Astrocyte (in vitro differentiated cells and primary cell): ENCODE measurements around the gene FGF22.

Experiments
- EZH2 ChIP-seq: IDR thresholded peaks from 2 replicates; pipeline ENCODE4 v1.6.1; 2012; ENCODE audit warnings: mild to moderate bottlenecking, low read length, inconsistent platforms; ENCODE audit not compliant: insufficient read depth
- TF ChIP-seq, protein P1 (sequence below): IDR thresholded peaks from 2 replicates; pipeline ENCODE4 v1.5.1; 2011; ENCODE audit warnings: low read depth, mild to moderate bottlenecking, inconsistent platforms, low read length, moderate library complexity; ENCODE audit not compliant: insufficient read depth

DNA sequence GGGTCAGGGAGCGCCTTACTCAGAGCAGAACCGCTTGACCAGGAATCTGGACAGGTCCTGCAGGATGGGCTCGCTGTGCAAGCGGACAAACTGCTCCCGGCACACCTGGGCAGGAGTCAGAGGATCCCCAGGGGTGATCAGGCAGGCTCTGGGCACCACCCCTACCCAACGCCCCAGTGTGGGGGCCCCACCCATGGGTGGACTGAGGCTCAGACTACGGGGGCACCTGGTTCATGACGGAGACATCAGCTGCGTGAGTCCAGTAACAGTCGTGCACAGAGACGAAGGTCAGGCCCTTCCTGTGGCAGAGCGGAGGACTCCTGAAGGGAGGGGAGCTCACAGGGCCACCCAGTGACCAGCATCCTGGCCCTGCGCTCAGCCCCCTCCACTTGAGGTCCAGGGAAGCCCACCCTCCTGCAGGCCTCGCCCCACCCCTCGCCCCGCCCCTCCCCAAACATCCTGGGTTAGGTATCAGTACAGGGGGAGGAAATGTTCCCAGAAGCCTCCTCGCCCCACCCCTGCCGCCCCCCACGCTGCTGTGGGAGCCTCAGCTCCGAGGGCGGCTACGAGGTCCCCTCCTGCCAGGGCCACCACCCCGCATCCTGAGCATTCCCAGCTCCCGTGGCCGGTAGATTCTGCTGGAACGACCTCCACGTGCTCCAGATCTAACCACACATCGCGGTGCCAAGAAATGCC, 22.0 kb upstream of the FGF22 start:
- TF ChIP-seq, protein P1, sequence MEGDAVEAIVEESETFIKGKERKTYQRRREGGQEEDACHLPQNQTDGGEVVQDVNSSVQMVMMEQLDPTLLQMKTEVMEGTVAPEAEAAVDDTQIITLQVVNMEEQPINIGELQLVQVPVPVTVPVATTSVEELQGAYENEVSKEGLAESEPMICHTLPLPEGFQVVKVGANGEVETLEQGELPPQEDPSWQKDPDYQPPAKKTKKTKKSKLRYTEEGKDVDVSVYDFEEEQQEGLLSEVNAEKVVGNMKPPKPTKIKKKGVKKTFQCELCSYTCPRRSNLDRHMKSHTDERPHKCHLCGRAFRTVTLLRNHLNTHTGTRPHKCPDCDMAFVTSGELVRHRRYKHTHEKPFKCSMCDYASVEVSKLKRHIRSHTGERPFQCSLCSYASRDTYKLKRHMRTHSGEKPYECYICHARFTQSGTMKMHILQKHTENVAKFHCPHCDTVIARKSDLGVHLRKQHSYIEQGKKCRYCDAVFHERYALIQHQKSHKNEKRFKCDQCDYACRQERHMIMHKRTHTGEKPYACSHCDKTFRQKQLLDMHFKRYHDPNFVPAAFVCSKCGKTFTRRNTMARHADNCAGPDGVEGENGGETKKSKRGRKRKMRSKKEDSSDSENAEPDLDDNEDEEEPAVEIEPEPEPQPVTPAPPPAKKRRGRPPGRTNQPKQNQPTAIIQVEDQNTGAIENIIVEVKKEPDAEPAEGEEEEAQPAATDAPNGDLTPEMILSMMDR = no peak
- TF ChIP-seq EZH2 = no peak
